PC-9 (cell line): ENCODE measurements around the gene GADD45G. TPM values are rescaled to one million over a fixed set of nuclear protein-coding genes. Genes with fewer than 3 reads are reported as not detected.

Experiments
- BruUV-seq: library from RNA; stranded (reverse); fragments of 400-500 nt; replicated peaks from 2 replicates; lab custom pipeline; 2021; lab: Mats Ljungman, UMichigan
- CTCF ChIA-PET: fragments of 300-600 bp; sonication (Branson Sonifier 250); formaldehyde crosslinking; loops from one replicate; lab custom pipeline; 2022; ENCODE audit warnings: antibody characterized with exemption; lab: Charles Lee
- POLR2A ChIA-PET: fragments of 300-600 bp; sonication (Branson Sonifier 250); formaldehyde crosslinking; loops from one replicate; lab custom pipeline; 2022; ENCODE audit warnings: antibody characterized with exemption; ENCODE audit not compliant: unreplicated experiment; lab: Charles Lee
- DNase-seq, 2 experiments: peaks; one replicate each; pipeline versions ENCODE4 v3.0.0 to v3.0.0-alpha.2; 2015 to 2022; ENCODE audit warnings: mixed read lengths in 1 of 2
- H2AFZ ChIP-seq: fragments of 200-600 bp; sonication (generic); 2 replicates; pipeline ENCODE4 v1.8.1; 2017; ENCODE audit warnings: antibody characterized with exemption
- H3F3A ChIP-seq: fragments of 200-600 bp; sonication (generic); 2 replicates; pipeline ENCODE4 v1.8.1; 2017; ENCODE audit warnings: antibody characterized with exemption, mild to moderate bottlenecking, low read depth; ENCODE audit not compliant: insufficient read depth
- H3K27ac ChIP-seq: fragments of 200-600 bp; sonication (generic); 2 replicates; pipeline ENCODE4 v1.6.1; 2016; ENCODE audit warnings: mixed run types
- H3K27me3 ChIP-seq: fragments of 200-600 bp; sonication (generic); 2 replicates; pipeline ENCODE4 v1.6.1; 2016; ENCODE audit warnings: low read depth, mixed run types; ENCODE audit not compliant: insufficient read depth
- H3K36me3 ChIP-seq: fragments of 200-600 bp; sonication (generic); 2 replicates; pipeline ENCODE4 v1.6.1; 2016; ENCODE audit warnings: low read depth, mixed run types
- H3K4me1 ChIP-seq: fragments of 200-600 bp; sonication (generic); replicated peaks from 2 replicates; pipeline ENCODE4 v1.6.1; 2016; ENCODE audit warnings: mixed run types; ENCODE audit not compliant: insufficient read depth
- H3K4me2 ChIP-seq: fragments of 200-600 bp; sonication (generic); 2 replicates; pipeline ENCODE4 v1.6.1; 2017; ENCODE audit warnings: mixed run types
- H3K4me3 ChIP-seq: fragments of 200-600 bp; sonication (generic); 2 replicates; pipeline ENCODE4 v1.6.1; 2016; ENCODE audit warnings: mixed run types
- H3K79me2 ChIP-seq: fragments of 200-600 bp; sonication (generic); 2 replicates; pipeline ENCODE4 v1.6.1; 2017; ENCODE audit warnings: low read depth, mixed run types
- H3K9me2 ChIP-seq: fragments of 200-600 bp; sonication (generic); 2 replicates; pipeline ENCODE4 v1.8.1; 2017; ENCODE audit warnings: mild to moderate bottlenecking; ENCODE audit not compliant: insufficient read depth
- H3K9me3 ChIP-seq: fragments of 200-600 bp; sonication (generic); 2 replicates; pipeline ENCODE4 v1.8.1; 2016; ENCODE audit warnings: low read depth; ENCODE audit not compliant: insufficient read depth
- H4K20me1 ChIP-seq: fragments of 200-600 bp; sonication (generic); 2 replicates; pipeline ENCODE4 v1.8.1; 2017; ENCODE audit not compliant: insufficient read depth
- EZH2 ChIP-seq: fragments of 200-600 bp; sonication (generic); IDR thresholded peaks from 2 replicates; pipeline ENCODE4 v1.8.0; 2017; ENCODE audit warnings: antibody characterized with exemption, low read depth
- intact Hi-C: fragments of 100-400 bp; cut with micrococcal nuclease; formaldehyde crosslinking; loops from one replicate; pipeline ENCODE4 v1.10.0; 2022; ENCODE audit not compliant: unreplicated experiment
- total RNA-seq: library from RNA; stranded (reverse); gene quantifications from 2 replicates; pipeline ENCODE4 v1.2.3, GENCODE V29; 2021
- TF ChIP-seq, protein P1 (sequence below): fragments of 200-600 bp; sonication (generic); conservative IDR thresholded peaks from 2 replicates; pipeline ENCODE4 v1.6.1; 2017; ENCODE audit warnings: mixed run types, antibody characterized with exemption, mild to moderate bottlenecking, moderate library complexity

The GADD45G gene
- total RNA-seq, 1 experiment from 2014 or later: 2.4 TPM

DNA sequence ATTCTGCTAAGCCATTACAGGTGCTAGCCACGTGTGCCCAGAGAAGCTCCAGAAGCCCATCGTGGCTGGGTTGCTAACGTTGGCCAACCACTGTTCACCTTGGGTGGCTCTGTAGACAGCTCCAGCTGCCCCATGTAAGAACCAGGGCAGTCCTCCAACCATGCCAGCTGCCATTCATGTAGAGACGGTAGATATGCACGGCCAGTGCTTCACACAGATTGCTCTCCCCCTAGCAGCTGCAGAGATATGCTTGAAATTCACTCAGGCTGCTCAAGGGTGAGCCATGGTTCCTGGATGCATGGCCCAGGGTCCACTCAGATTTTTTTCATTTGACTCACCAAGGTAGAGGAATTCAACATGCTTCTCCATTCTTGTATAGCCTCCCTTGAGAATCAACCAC, 31.0 kb downstream of the GADD45G start:
- no peak overlapping the region for H3K27ac ChIP-seq
- intact Hi-C loops: no loop called here
- TF ChIP-seq EZH2: no peak
- TF ChIP-seq, protein P1, sequence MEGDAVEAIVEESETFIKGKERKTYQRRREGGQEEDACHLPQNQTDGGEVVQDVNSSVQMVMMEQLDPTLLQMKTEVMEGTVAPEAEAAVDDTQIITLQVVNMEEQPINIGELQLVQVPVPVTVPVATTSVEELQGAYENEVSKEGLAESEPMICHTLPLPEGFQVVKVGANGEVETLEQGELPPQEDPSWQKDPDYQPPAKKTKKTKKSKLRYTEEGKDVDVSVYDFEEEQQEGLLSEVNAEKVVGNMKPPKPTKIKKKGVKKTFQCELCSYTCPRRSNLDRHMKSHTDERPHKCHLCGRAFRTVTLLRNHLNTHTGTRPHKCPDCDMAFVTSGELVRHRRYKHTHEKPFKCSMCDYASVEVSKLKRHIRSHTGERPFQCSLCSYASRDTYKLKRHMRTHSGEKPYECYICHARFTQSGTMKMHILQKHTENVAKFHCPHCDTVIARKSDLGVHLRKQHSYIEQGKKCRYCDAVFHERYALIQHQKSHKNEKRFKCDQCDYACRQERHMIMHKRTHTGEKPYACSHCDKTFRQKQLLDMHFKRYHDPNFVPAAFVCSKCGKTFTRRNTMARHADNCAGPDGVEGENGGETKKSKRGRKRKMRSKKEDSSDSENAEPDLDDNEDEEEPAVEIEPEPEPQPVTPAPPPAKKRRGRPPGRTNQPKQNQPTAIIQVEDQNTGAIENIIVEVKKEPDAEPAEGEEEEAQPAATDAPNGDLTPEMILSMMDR: no peak
- DNase-seq: no peak
- no peaks in the 10 kb centered on the region for H3K9me3 ChIP-seq
- no peaks in the 10 kb centered on the region for H3K4me1 ChIP-seq
- H3K9me2 ChIP-seq: no peaks in the 10 kb centered on the region
- no peak overlapping the region for H3K4me3 ChIP-seq
- BruUV-seq: no TSS peak
- CTCF ChIA-PET: no interaction called here
- no peaks in the 10 kb centered on the region for H3K36me3 ChIP-seq
- H3K4me2 ChIP-seq: no peak overlapping the region
- no peak overlapping the region for H2AFZ ChIP-seq
- POLR2A ChIA-PET: no interaction called here
- no peaks in the 10 kb centered on the region for H3F3A ChIP-seq
- H3K27me3 ChIP-seq: peaks cover 99% of the 10 kb centered on the region
- no peaks in the 10 kb centered on the region for H3K79me2 ChIP-seq
- no peaks in the 10 kb centered on the region for H4K20me1 ChIP-seq

DNA sequence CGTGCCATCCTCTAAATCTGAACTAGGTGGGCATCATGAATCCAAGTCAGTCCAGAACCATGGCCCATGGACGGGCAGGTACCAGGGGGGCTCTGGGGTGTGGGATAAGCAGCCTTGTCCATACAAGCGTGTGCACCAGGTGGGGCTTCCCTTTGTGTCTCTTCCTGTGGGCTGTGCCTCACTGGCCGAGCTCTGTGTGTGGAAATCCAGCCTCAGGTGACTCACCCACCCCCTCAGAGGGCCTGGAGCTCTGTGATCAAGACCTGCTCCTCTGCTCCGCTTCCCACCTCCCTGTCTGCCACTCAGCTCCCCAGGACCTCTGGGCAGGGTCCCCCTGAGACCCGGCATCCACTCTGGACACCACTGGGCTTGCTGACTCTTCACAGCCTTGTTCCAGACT, 33.0 kb downstream of the GADD45G start:
- intact Hi-C loops: no loop called here
- no peak for DNase-seq
- CTCF ChIA-PET: no interaction called here

DNA sequence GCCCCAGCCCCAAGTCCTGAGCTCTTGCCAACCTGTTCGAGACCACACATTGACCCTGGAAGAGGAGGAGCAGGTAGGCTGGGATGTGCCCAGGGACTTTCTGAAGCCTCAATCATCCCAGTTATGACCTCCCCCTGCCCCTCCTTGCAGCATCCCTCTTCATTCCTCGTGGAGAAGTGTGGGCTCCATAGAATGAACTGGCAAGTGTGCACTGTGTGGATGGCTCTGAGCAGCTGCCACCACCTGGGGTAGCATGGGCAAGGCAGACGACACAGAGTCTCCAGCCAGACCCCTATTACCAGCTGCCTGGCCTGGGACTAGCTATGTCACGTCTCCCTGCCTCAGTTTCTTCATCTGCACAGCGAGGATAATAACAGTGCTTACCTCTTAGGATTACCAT, 33.5 kb downstream of the GADD45G start:
- Histone ChIP-seq H3K9me3 (no peaks in the 10 kb centered on the region), H3K27me3 (peaks cover 97% of the 10 kb centered on the region), H3K79me2 (no peaks in the 10 kb centered on the region), H3K4me2 (no peak overlapping the region), H2AFZ (no peak overlapping the region), H3K4me1 (no peaks in the 10 kb centered on the region), H3K36me3 (no peaks in the 10 kb centered on the region), H4K20me1 (no peaks in the 10 kb centered on the region), H3K9me2 (no peaks in the 10 kb centered on the region), H3F3A (no peaks in the 10 kb centered on the region), H3K27ac (no peak overlapping the region), H3K4me3 (no peak overlapping the region)
- no peak for DNase-seq
- POLR2A ChIA-PET: no interaction called here
- no peak for TF ChIP-seq EZH2
- intact Hi-C loops: no loop called here
- CTCF ChIA-PET: no interaction called here
- no TSS peak for BruUV-seq

More for the DNA sequence above, 33.0 kb downstream of the GADD45G start:
- H3F3A ChIP-seq: no peaks in the 10 kb centered on the region
- POLR2A ChIA-PET: no interaction called here
- H4K20me1 ChIP-seq: no peaks in the 10 kb centered on the region
- H3K36me3 ChIP-seq: no peaks in the 10 kb centered on the region
- no peak overlapping the region for H3K4me3 ChIP-seq
- no peaks in the 10 kb centered on the region for H3K4me1 ChIP-seq
- H2AFZ ChIP-seq: no peak overlapping the region
- H3K4me2 ChIP-seq: no peak overlapping the region
- no peaks in the 10 kb centered on the region for H3K79me2 ChIP-seq
- no peak for TF ChIP-seq EZH2
- TF ChIP-seq, protein P1: no peak
- H3K27ac ChIP-seq: no peak overlapping the region
- no peaks in the 10 kb centered on the region for H3K9me3 ChIP-seq
- no peaks in the 10 kb centered on the region for H3K9me2 ChIP-seq
- peaks cover 99% of the 10 kb centered on the region for H3K27me3 ChIP-seq
- BruUV-seq: no TSS peak

DNA sequence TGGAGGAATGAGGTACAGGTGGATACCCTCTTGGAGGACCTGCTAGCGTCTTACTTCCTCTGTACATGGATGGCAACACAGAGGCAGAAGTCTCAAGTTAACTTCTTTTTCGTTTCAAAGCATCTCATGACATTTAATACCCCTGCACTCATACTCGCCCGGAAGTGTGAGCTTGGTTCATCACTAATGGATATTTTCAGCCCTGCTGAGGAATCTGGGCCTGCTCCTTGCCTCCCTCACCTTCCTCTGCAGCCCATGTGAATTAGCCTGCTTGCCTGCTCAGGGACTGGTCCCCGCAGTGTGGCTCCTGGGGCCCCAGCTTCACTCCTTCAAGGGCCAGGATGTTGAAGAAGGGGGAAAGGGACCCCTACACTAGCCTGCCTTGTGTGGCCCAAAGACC, 34.1 kb downstream of the GADD45G start:
- Histone ChIP-seq H3K4me1 (no peaks in the 10 kb centered on the region), H3K36me3 (no peaks in the 10 kb centered on the region), H3K9me2 (no peaks in the 10 kb centered on the region), H3K27ac (no peak overlapping the region), H3K9me3 (no peaks in the 10 kb centered on the region), H3K4me3 (no peak overlapping the region), H3F3A (no peaks in the 10 kb centered on the region), H3K4me2 (no peak overlapping the region), H4K20me1 (no peaks in the 10 kb centered on the region), H3K79me2 (no peaks in the 10 kb centered on the region), H3K27me3 (peaks cover 97% of the 10 kb centered on the region), H2AFZ (no peak overlapping the region)
- intact Hi-C loops: no loop called here
- TF ChIP-seq, protein P1: no peak
- TF ChIP-seq EZH2: no peak
- no TSS peak for BruUV-seq
- CTCF ChIA-PET: no interaction called here
- no peak for DNase-seq
- POLR2A ChIA-PET: no interaction called here
